H1 (cell line): ENCODE results near the gene EPN2. TPM values are rescaled to one million over a fixed set of nuclear protein-coding genes. Genes with fewer than 3 reads are reported as not detected.

Source experiments
- CTCF ChIA-PET: fragments of 300-600 bp; sonication (Branson Sonifier 250); formaldehyde crosslinking; loops from one replicate; lab custom pipeline; 2021; ENCODE audit not compliant: partially characterized antibody; lab: Charles Lee
- POLR2A ChIA-PET: fragments of 300-600 bp; sonication (Branson Sonifier 250); formaldehyde crosslinking; loops from one replicate; lab custom pipeline; 2021; ENCODE audit warnings: inconsistent platforms; ENCODE audit not compliant: partially characterized antibody; lab: Charles Lee
- DNase-seq, 2 experiments: peaks; one replicate each; pipeline versions ENCODE4 v3.0.0 to v3.0.0-alpha.2; 2010 to 2022; ENCODE audit warnings: low spot score in 2 of 2, low read depth in 1 of 2, mixed read lengths in 1 of 2
- FAIRE-seq: peaks from 2 replicates; lab custom pipeline; 2011; peaks lifted over from hg19 to GRCh38; lab: Jason Lieb, UNC
- H2AFZ ChIP-seq: 2 replicates; pipeline ENCODE4 v1.8.1; 2012; ENCODE audit warnings: low read length, inconsistent platforms
- H2AK5ac ChIP-seq: 2 replicates; pipeline ENCODE4 v1.6.1; 2013; ENCODE audit warnings: low read depth, low read length
- H2BK120ac ChIP-seq: replicated peaks from 2 replicates; pipeline ENCODE3; 2013; ENCODE audit warnings: low read depth, low read length, inconsistent platforms
- H2BK12ac ChIP-seq: 2 replicates; pipeline ENCODE4 v1.6.1; 2013; ENCODE audit warnings: low read depth, low read length
- H2BK15ac ChIP-seq: 2 replicates; pipeline ENCODE4 v1.6.1; 2013; ENCODE audit warnings: low read length
- H2BK20ac ChIP-seq: 2 replicates; pipeline ENCODE4 v1.6.1; 2013; ENCODE audit warnings: low read length
- H2BK5ac ChIP-seq: 2 replicates; pipeline ENCODE4 v1.6.1; 2013; ENCODE audit warnings: low read depth, low read length
- H3K14ac ChIP-seq: 2 replicates; pipeline ENCODE4 v1.6.1; 2013; ENCODE audit warnings: inconsistent platforms; ENCODE audit not compliant: insufficient read length
- H3K18ac ChIP-seq: 2 replicates; pipeline ENCODE4 v1.6.1; 2013; ENCODE audit warnings: low read length; ENCODE audit errors: extremely low read depth
- H3K23ac ChIP-seq: 2 replicates; pipeline ENCODE4 v1.6.1; 2013; ENCODE audit warnings: inconsistent platforms; ENCODE audit not compliant: insufficient read length
- H3K23me2 ChIP-seq: 2 replicates; pipeline ENCODE4 v1.6.1; 2013; ENCODE audit warnings: low read depth, low read length
- H3K27ac ChIP-seq: 2 replicates; pipeline ENCODE4 v1.6.1; 2011; ENCODE audit warnings: low read depth, low read length, inconsistent platforms
- H3K27me3 ChIP-seq, 4 experiments: replicated peaks in 1 of 4; 1 replicate in 1 of 4; 2 replicates in 3 of 4; pipeline versions ENCODE4 v1.6.1 to v1.8.1; 2011 to 2013; ENCODE audit warnings: low read length in 3 of 4, mild to moderate bottlenecking in 3 of 4, inconsistent platforms in 2 of 4, mixed read lengths in 2 of 4, moderate library complexity in 1 of 4; ENCODE audit not compliant: control insufficient read depth in 3 of 4, insufficient read depth in 3 of 4; ENCODE audit errors: extremely low read depth in 1 of 4
- H3K36me3 ChIP-seq, 4 experiments: 2 replicates each; pipeline versions ENCODE4 v1.6.1 to v1.8.1; 2011 to 2013; ENCODE audit warnings: mild to moderate bottlenecking in 4 of 4, low read length in 3 of 4, moderate library complexity in 2 of 4, control low read depth in 1 of 4, inconsistent platforms in 1 of 4; ENCODE audit not compliant: insufficient read depth in 4 of 4, control insufficient read depth in 2 of 4
- H3K4ac ChIP-seq: replicated peaks from 2 replicates; pipeline ENCODE3; 2013; ENCODE audit warnings: low read length, low read depth, mixed read lengths, inconsistent platforms; ENCODE audit not compliant: insufficient read length
- H3K4me1 ChIP-seq, 4 experiments: replicated peaks in 1 of 4; 1 replicate in 1 of 4; 2 replicates in 3 of 4; pipeline versions ENCODE4 v1.6.1 to v1.8.1; 2011 to 2013; ENCODE audit warnings: low read length in 3 of 4, inconsistent platforms in 2 of 4, mixed read lengths in 1 of 4; ENCODE audit not compliant: insufficient read depth in 4 of 4, control insufficient read depth in 3 of 4
- H3K4me2 ChIP-seq, 2 experiments: 2 replicates each; pipeline versions ENCODE4 v1.6.1 to v1.8.1; 2011 to 2013; ENCODE audit warnings: low read depth in 2 of 2, low read length in 2 of 2, control low read depth in 1 of 2, inconsistent platforms in 1 of 2, mild to moderate bottlenecking in 1 of 2; ENCODE audit not compliant: insufficient read depth in 1 of 2
- H3K4me3 ChIP-seq, 4 experiments: fragments of 200-600, 300-600 bp in 1 of 4; sonication (generic), shearing (Covaris generic), sonication (Bioruptor Twin) in 1 of 4; 2 replicates each; pipeline versions ENCODE4 v1.5.1 to v1.8.1; 2011 to 2016; ENCODE audit warnings: low read length in 4 of 4, low read depth in 3 of 4, control low read depth in 2 of 4, inconsistent platforms in 2 of 4, mild to moderate bottlenecking in 2 of 4, mixed read lengths in 1 of 4, moderate library complexity in 1 of 4; ENCODE audit not compliant: insufficient read depth in 2 of 4; ENCODE audit errors: extremely low read depth in 1 of 4
- H3K56ac ChIP-seq: replicated peaks from 2 replicates; pipeline ENCODE3; 2013; ENCODE audit warnings: low read depth, mild to moderate bottlenecking, mixed read lengths, low read length, inconsistent platforms; ENCODE audit not compliant: insufficient read length
- H3K79me1 ChIP-seq: 2 replicates; pipeline ENCODE4 v1.6.1; 2013; ENCODE audit warnings: low read depth, low read length, control low read depth
- H3K79me2 ChIP-seq, 2 experiments: 2 replicates each; pipeline versions ENCODE4 v1.6.1 to v1.8.1; 2012 to 2013; ENCODE audit warnings: low read length in 2 of 2, mild to moderate bottlenecking in 2 of 2, inconsistent platforms in 1 of 2; ENCODE audit not compliant: insufficient read depth in 2 of 2, control insufficient read depth in 1 of 2
- H3K9ac ChIP-seq, 4 experiments: replicated peaks in 1 of 4; 1 replicate in 1 of 4; 2 replicates in 3 of 4; pipeline versions ENCODE4 v1.6.1 to v1.8.1; 2011 to 2013; ENCODE audit warnings: low read depth in 3 of 4, low read length in 3 of 4, control low read depth in 2 of 4, mild to moderate bottlenecking in 2 of 4, moderate library complexity in 2 of 4, inconsistent platforms in 1 of 4; ENCODE audit errors: extremely low read depth in 1 of 4
- H3K9me3 ChIP-seq, 2 experiments: 2 replicates each; pipeline versions ENCODE4 v1.6.1 to v1.8.1; 2012 to 2013; ENCODE audit warnings: mild to moderate bottlenecking in 2 of 2, moderate library complexity in 2 of 2, control low read depth in 1 of 2, inconsistent platforms in 1 of 2, low read depth in 1 of 2, low read length in 1 of 2, mixed read lengths in 1 of 2; ENCODE audit not compliant: insufficient read depth in 2 of 2
- H4K20me1 ChIP-seq, 2 experiments: replicated peaks in 1 of 2; 2 replicates each; pipeline versions ENCODE3 to v1.8.1; 2011 to 2013; ENCODE audit warnings: inconsistent platforms in 2 of 2, low read length in 2 of 2, mild to moderate bottlenecking in 1 of 2; ENCODE audit not compliant: insufficient read depth in 2 of 2, control insufficient read depth in 1 of 2
- H4K5ac ChIP-seq: 2 replicates; pipeline ENCODE4 v1.6.1; 2013; ENCODE audit warnings: low read length, low read depth, mixed read lengths, inconsistent platforms; ENCODE audit not compliant: insufficient read length
- H4K8ac ChIP-seq: 2 replicates; pipeline ENCODE4 v1.8.0; 2013; ENCODE audit warnings: mild to moderate bottlenecking, moderate library complexity, low read length, inconsistent platforms; ENCODE audit not compliant: insufficient read depth; ENCODE audit errors: extremely low read depth
- H4K91ac ChIP-seq: replicated peaks from 2 replicates; pipeline ENCODE3; 2013; ENCODE audit warnings: low read length, mixed read lengths, inconsistent platforms; ENCODE audit not compliant: insufficient read length
- CTBP2 ChIP-seq: IDR thresholded peaks from 2 replicates; pipeline ENCODE4 v1.7.0; 2011; ENCODE audit warnings: borderline replicate concordance, mild to moderate bottlenecking, moderate library complexity, mixed read lengths, low read length; ENCODE audit not compliant: insufficient read depth, insufficient read length
- EZH2 ChIP-seq: fragments of 200-600 bp; sonication (generic); IDR thresholded peaks from 2 replicates; pipeline ENCODE4 v1.7.1; 2012; ENCODE audit warnings: low read depth, mild to moderate bottlenecking, moderate library complexity, low read length, inconsistent platforms; ENCODE audit not compliant: severe bottlenecking
- RNF2 ChIP-seq: fragments of 200-900, 300-1000 bp; sonication (generic); IDR thresholded peaks from 2 replicates; pipeline ENCODE4 v1.7.1; 2016; ENCODE audit warnings: borderline replicate concordance, low read depth, mild to moderate bottlenecking, antibody characterized with exemption, low read length; ENCODE audit not compliant: poor library complexity, severe bottlenecking; ENCODE audit errors: missing control alignments
- SIX5 ChIP-seq: IDR thresholded peaks from 2 replicates; pipeline ENCODE4 v1.6.1; 2011; ENCODE audit warnings: mild to moderate bottlenecking, low read depth, low read length
- SUZ12 ChIP-seq: fragments of 200-600 bp; sonication (generic); IDR thresholded peaks from 2 replicates; pipeline ENCODE4 v1.6.1; 2012; ENCODE audit warnings: mild to moderate bottlenecking, inconsistent platforms, low read length, moderate library complexity, mixed read lengths
- TAF1 ChIP-seq: IDR thresholded peaks from 2 replicates; pipeline ENCODE4 v1.6.1; 2011; ENCODE audit warnings: mild to moderate bottlenecking, low read depth, low read length
- WGBS, 2 experiments: shearing (Covaris generic) in 1 of 2; methylation state at CpG; one replicate each; pipeline versions ENCODE4 v1.1.6 to v1.1.7; 2013 to 2015; ENCODE audit warnings: low lambda C conversion rate in 2 of 2, mixed read lengths in 2 of 2, inconsistent platforms in 1 of 2, low coverage in 1 of 2, missing lambda C conversion rate in 1 of 2; ENCODE audit not compliant: insufficient replicate concordance in 2 of 2, insufficient coverage in 1 of 2, insufficient read length in 1 of 2; ENCODE audit errors: extremely low coverage in 1 of 2, missing lambda C conversion rate in 1 of 2; 5-methylcytosine and 5-hydroxymethylcytosine counted together
- polyA plus RNA-seq, 7 experiments: library from polyadenylated mRNA; depleted of rRNA in 3 of 7; stranded (reverse) in 5 of 7; unstranded in 2 of 7; fragments of >200 nt in 5 of 7; fragments of 200-250 nt in 2 of 7; gene quantifications; 1 replicate in 5 of 7; 2 replicates in 1 of 7; 4 replicates in 1 of 7; pipeline versions ENCODE4 v1.2.1 to v1.2.3, GENCODE V29; 2011 to 2013; ENCODE audit warnings: missing spikeins in 2 of 7, mixed read lengths in 2 of 7
- total RNA-seq: library from RNA; stranded (reverse); fragmentation: NEBNext Ultra II Directional; extraction: Animal tissue kit (Norgen Biotek cat#: 25700); gene quantifications from 2 replicates; pipeline ENCODE4 v1.2.1, GENCODE V29; 2021

EPN2 gene
- total and polyA plus RNA-seq, 2 of the 8 experiments (the other 6 are each of a cell fraction or from before 2014, with no cell fraction given), result 28.7 to 55.8 TPM

DNA sequence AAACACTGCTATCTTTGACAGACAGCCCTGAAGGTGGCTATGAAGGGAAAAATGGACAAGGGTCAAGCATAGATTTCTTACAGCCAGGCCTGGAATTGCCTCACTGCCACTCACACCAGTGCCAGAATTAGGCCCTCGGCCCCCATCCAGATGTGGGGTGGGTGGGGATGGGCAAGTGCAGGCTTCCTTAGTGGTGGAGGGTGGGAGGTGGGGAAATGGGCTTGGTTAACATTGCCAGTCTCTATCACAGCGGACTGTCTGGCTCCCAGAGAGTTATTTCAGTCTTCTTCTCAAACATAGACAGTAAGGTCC is 100.5 kb downstream of the EPN2 start:
- Histone ChIP-seq H2BK5ac (0 out of 2 replicates have a peak overlapping the region, but pooled peaks have one; percentile 62), H3K18ac (no peak overlapping the region), H3K23ac (no peak overlapping the region), H3K79me1 (no peaks in the 10 kb centered on the region), H3K4me1 (peaks cover 4 to 25% (median 15%) of the 10 kb centered on the region in 4 experiments), H3K27ac (no peak overlapping the region), H3K9ac (no peak overlapping the region), H3K79me2 (no peaks in the 10 kb centered on the region), H3K27me3 (no peaks in the 10 kb centered on the region), H3K4me3 (no peak overlapping the region), H4K20me1 (peaks cover 0 to 6% of the 10 kb centered on the region in 2 experiments), H3K4me2 (no peak overlapping the region), H4K91ac (no peak overlapping the region), H3K56ac (no peak overlapping the region), H2BK15ac (no peak overlapping the region), H2BK20ac (no peak overlapping the region), H2AK5ac (no peak overlapping the region), H2AFZ (no peak overlapping the region), H3K14ac (no peak overlapping the region), H3K4ac (no peak overlapping the region), H3K23me2 (no peaks in the 10 kb centered on the region), H2BK12ac (no peak overlapping the region), H3K36me3 (no peaks in the 10 kb centered on the region), H3K9me3 (no peaks in the 10 kb centered on the region), H4K8ac (no peak overlapping the region), H2BK120ac (no peak overlapping the region), H4K5ac (no peak overlapping the region)
- ChIA-PET POLR2A (interaction anchor here (0.7 to 1.5 kb wide), 3 partner anchors 16 to 54 kb away, joined by 3 to 4 read pairs (median 3); no protein-coding TSS in a partner anchor), CTCF (interaction anchor here (0.7 to 9.8 kb wide), 18 partner anchors 9 to 109 kb away, joined by 3 to 70 read pairs (median 4); partner anchors contain the start of gene MAPK7)
- no peak for TF ChIP-seq EZH2
- no peak for TF ChIP-seq RNF2
- no peak for TF ChIP-seq CTBP2
- TF ChIP-seq TAF1, result no peak
- TF ChIP-seq SIX5, result no peak
- no peak for TF ChIP-seq SUZ12
- DNase-seq, result no peak
- no peak for FAIRE-seq
- WGBS, 2 experiments, result 84% methylated on average over 2 of the region's 2 CpGs; no CpG with 5 or more reads in 1 of the 2 experiments
